Activated CD4-positive, alpha-beta memory T cell treated with anti-CD3 and anti-CD28 coated beads, Interleukin-2, amount 10 ng/mL, durations not matched to agents 7 days and 5 days (primary cell): ENCODE measurements around the gene ALMS1. TPM values are rescaled to one million over a fixed set of nuclear protein-coding genes. Genes with fewer than 3 reads are reported as not detected.
"Not testable (repeated sequence)": the region's sequence is repeated elsewhere in the genome, so short reads cannot be mapped to it uniquely, and the experiment has no call there.

Experiments
- CTCF ChIA-PET: fragments of 350-600 bp; sonication (Branson Sonifier 250); formaldehyde crosslinking; loops from one replicate; lab custom pipeline; 2021; ENCODE audit warnings: antibody characterized with exemption, inconsistent platforms; lab: Charles Lee
- POLR2A ChIA-PET: fragments of 350-600 bp; sonication (Branson Sonifier 250); formaldehyde crosslinking; loops from one replicate; lab custom pipeline; 2021; ENCODE audit warnings: antibody characterized with exemption; lab: Charles Lee
- DNase-seq: peaks from one replicate; pipeline ENCODE4 v3.0.0-alpha.2; 2020
- H3K27ac Mint-ChIP-seq: one replicate; pipeline ENCODE4 v1.8.0; 2021; ENCODE audit warnings: mild to moderate bottlenecking, mixed read lengths
- H3K27me3 Mint-ChIP-seq: one replicate; pipeline ENCODE4 v1.8.0; 2021; ENCODE audit warnings: mixed read lengths
- H3K36me3 Mint-ChIP-seq: one replicate; pipeline ENCODE4 v1.8.0; 2021; ENCODE audit warnings: low read depth, mixed read lengths
- H3K4me1 Mint-ChIP-seq: one replicate; pipeline ENCODE4 v1.8.0; 2021; ENCODE audit warnings: mixed read lengths
- H3K4me3 Mint-ChIP-seq: one replicate; pipeline ENCODE4 v1.8.0; 2021; ENCODE audit warnings: mild to moderate bottlenecking, mixed read lengths
- H3K9me3 Mint-ChIP-seq: one replicate; pipeline ENCODE4 v1.8.0; 2021; ENCODE audit warnings: mixed read lengths
- total RNA-seq, 2 experiments: library from RNA; stranded (reverse); gene quantifications; one replicate each; pipeline ENCODE4 v1.2.3, GENCODE V29; 2021

Gene ALMS1
- total RNA-seq, 2 experiments from 2014 or later: 16.1 to 20.4 TPM

DNA sequence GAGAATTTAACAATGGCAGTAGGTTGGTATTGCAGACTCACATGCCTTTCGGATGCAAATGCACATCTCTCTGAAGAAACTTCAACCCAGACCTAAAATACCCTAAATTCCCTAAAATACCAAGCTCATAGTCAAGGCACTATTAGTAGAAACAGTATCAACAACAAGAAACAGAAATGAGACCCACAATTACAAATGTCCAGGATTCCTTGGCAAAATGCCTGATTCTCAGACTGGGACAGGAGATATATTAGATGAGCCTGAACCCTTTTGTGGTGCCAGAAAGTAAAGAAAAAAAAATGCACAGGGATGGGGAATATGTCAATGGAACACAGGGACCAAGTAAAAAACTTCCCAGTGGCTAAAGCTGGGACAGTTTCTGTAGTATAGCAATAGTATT lies 179.3 kb downstream of the ALMS1 start:
- ChIA-PET CTCF (no interaction called here), POLR2A (no interaction called here)
- no peaks in the 10 kb centered on the region for H3K9me3 Mint-ChIP-seq
- H3K4me1 Mint-ChIP-seq: peaks cover 4% of the 10 kb centered on the region
- peaks cover 9% of the 10 kb centered on the region for H3K36me3 Mint-ChIP-seq
- DNase-seq: no peak
- no peak overlapping the region for H3K27ac Mint-ChIP-seq
- H3K4me3 Mint-ChIP-seq: no peak overlapping the region
- H3K27me3 Mint-ChIP-seq: no peaks in the 10 kb centered on the region

DNA sequence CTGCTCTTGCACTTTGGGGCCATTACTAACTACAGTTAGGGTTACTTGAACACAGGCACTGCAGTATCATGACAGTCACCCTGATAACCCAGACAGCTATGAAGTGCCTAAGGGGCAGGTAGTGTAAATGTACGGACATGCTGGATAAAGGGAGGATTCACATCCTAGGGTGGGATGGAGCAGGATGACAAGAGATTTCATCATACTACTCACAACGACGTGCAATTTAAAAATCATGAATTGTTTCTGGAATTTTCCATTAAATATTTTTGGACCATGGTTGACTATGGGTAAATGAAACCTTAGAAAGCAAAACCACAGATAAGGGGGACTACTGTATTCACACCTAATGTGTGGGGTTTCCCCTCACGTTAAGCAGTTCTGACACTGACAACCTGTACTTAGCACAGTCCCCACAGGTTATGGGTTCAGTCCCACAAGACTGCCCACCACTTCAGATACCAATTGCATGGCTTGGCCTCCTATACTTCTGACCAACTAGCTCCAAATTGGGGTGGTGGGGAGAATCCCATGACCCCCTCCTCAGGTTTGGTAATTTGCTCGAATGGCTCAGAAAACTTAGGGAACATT lies 180.7 kb downstream of the ALMS1 start:
- CTCF ChIA-PET: no interaction called here
- H3K4me3 Mint-ChIP-seq: no peak overlapping the region
- H3K36me3 Mint-ChIP-seq: peaks cover 3% of the 10 kb centered on the region
- H3K4me1 Mint-ChIP-seq: peaks cover 8% of the 10 kb centered on the region
- H3K9me3 Mint-ChIP-seq: no peaks in the 10 kb centered on the region
- DNase-seq: no peak
- POLR2A ChIA-PET: no interaction called here
- no peaks in the 10 kb centered on the region for H3K27me3 Mint-ChIP-seq
- H3K27ac Mint-ChIP-seq: no peak overlapping the region

DNA sequence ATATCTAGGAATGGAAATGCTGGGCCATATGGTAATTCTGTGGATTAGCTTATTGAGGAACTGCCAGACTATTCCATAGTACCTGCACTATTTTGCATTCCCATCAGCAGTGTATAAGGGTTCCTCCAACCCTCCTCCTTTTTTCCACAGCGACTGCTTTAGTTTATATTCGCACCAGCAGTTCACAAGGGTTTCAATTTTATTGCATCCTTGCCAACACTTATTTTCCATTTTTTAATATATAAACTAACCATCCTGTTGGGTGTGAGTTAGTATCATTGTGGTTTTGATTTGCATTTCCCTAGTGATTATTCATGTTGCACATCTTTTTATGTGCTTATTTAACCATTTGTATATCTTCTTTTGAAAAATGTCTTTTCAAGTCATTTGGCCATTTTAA lies 189.6 kb downstream of the ALMS1 start:
- POLR2A ChIA-PET: no interaction called here
- CTCF ChIA-PET: no interaction called here
- no peak overlapping the region for H3K27ac Mint-ChIP-seq
- no peaks in the 10 kb centered on the region for H3K27me3 Mint-ChIP-seq
- DNase-seq: no peak
- H3K36me3 Mint-ChIP-seq: peaks cover 18% of the 10 kb centered on the region
- H3K4me1 Mint-ChIP-seq: peaks cover 1% of the 10 kb centered on the region
- H3K9me3 Mint-ChIP-seq: peaks cover 8% of the 10 kb centered on the region
- no peak overlapping the region for H3K4me3 Mint-ChIP-seq

GRCh38 chr2:73582364-73582763 lies 196.7 kb downstream of the ALMS1 start:
- Mint-ChIP-seq H3K4me1 (peaks cover 4% of the 10 kb centered on the region), H3K4me3 (no peak overlapping the region), H3K27ac (no peak overlapping the region), H3K27me3 (no peaks in the 10 kb centered on the region), H3K36me3 (peaks cover 26% of the 10 kb centered on the region), H3K9me3 (peaks cover 17% of the 10 kb centered on the region)
- no peak for DNase-seq
- ChIA-PET POLR2A (no interaction called here), CTCF (no interaction called here)

DNA sequence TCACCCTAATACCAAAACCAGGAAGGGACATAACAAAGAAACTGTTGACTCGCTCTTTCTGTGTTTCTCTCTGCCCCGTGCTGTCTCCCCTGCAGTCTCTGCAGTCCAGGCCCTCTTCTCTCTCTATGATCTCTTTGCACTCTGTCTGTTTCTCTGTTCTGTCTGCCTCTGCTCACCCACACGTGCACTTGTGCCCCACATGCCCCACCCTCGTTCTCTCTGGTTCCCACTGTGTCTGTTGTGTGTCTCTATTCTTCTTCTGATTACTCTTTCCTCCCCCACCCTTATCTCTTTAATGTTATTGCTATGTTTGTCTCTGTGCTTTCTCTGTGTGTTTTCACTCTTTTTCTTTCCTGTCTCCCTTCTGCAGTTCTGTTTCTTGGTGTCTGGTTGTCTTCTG lies 202.5 kb downstream of the ALMS1 start:
- CTCF ChIA-PET: no interaction called here
- H3K27me3 Mint-ChIP-seq: no peaks in the 10 kb centered on the region
- no peak overlapping the region for H3K4me3 Mint-ChIP-seq
- peaks cover 6% of the 10 kb centered on the region for H3K9me3 Mint-ChIP-seq
- no peak overlapping the region for H3K27ac Mint-ChIP-seq
- POLR2A ChIA-PET: no interaction called here
- peaks cover 6% of the 10 kb centered on the region for H3K36me3 Mint-ChIP-seq
- peaks cover 3% of the 10 kb centered on the region for H3K4me1 Mint-ChIP-seq
- no peak for DNase-seq

DNA sequence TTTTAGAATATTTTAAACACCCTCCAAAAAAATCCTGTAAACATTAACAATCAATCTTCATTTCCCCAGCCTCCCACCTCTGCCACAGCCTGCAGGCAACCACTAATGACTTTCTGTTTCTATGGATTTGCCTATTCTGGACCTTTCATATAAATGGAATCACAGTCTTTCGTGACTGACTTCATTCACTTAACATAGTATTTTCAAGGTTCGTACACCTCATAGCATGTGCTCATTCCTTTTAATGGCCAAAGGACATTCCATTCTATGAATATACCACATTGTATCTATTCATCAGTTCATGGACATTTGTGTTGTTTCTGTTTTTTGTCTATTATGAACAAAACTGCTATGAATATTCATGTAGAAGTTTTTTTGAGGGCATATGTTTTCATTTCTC lies 208.0 kb downstream of the ALMS1 start:
- Mint-ChIP-seq H3K36me3 (peaks cover 10% of the 10 kb centered on the region), H3K27me3 (no peaks in the 10 kb centered on the region), H3K27ac (no peak overlapping the region), H3K4me1 (no peaks in the 10 kb centered on the region), H3K9me3 (no peaks in the 10 kb centered on the region), H3K4me3 (no peak overlapping the region)
- POLR2A ChIA-PET: no interaction called here
- DNase-seq: no peak
- CTCF ChIA-PET: no interaction called here

- no peak for DNase-seq
- ChIA-PET POLR2A (no interaction called here), CTCF (no interaction called here)
- H3K4me1 Mint-ChIP-seq: no peaks in the 10 kb centered on the region
- H3K9me3 Mint-ChIP-seq: no peaks in the 10 kb centered on the region
- no peaks in the 10 kb centered on the region for H3K27me3 Mint-ChIP-seq
- no peak overlapping the region for H3K4me3 Mint-ChIP-seq
- peaks cover 10% of the 10 kb centered on the region for H3K36me3 Mint-ChIP-seq
- no peak overlapping the region for H3K27ac Mint-ChIP-seq
Observed at GRCh38 chr2:73594251-73594650, 208.6 kb downstream of the ALMS1 start.

DNA sequence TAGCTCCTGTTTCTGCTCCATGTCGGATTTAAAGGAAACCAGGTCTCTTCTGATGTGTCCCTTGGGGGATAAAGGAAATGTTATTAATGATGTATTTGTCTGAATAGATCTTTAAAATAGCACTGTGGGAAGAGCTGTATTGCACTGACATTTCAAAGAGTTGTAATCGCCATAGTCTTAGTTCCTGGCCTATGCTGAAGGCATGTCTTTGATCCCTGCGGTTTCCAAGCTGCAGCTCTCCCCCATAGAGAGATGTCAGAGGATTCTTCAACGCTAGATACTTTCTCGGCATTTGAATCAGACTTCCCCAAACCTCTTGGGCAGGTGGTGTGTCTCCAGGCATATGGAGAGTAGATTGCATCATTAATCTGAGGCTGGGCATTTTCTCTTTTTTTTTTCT lies 216.1 kb downstream of the ALMS1 start:
- ChIA-PET CTCF (no interaction called here), POLR2A (no interaction called here)
- Mint-ChIP-seq H3K27me3 (no peaks in the 10 kb centered on the region), H3K27ac (no peak overlapping the region), H3K9me3 (no peaks in the 10 kb centered on the region), H3K4me1 (peaks cover 6% of the 10 kb centered on the region), H3K4me3 (no peak overlapping the region), H3K36me3 (peaks cover 10% of the 10 kb centered on the region)
- no peak for DNase-seq

- H3K4me1 Mint-ChIP-seq, POLR2A ChIA-PET, H3K4me3 Mint-ChIP-seq, DNase-seq, H3K27ac Mint-ChIP-seq, H3K27me3 Mint-ChIP-seq, H3K9me3 Mint-ChIP-seq: not testable (repeated sequence)
- CTCF ChIA-PET: interaction anchor here (0.6 kb wide), 1 partner anchor 27 kb away, joined by 3 read pairs; no protein-coding TSS in a partner anchor
- peaks cover 10% of the 10 kb centered on the region for H3K36me3 Mint-ChIP-seq
Observed at GRCh38 chr2:73603099-73603588, 217.5 kb downstream of the ALMS1 start.

GRCh38 chr2:73604589-73604988 lies 219.0 kb downstream of the ALMS1 start:
- H3K4me1 Mint-ChIP-seq, POLR2A ChIA-PET, H3K9me3 Mint-ChIP-seq, DNase-seq, H3K27ac Mint-ChIP-seq, CTCF ChIA-PET, H3K27me3 Mint-ChIP-seq, H3K4me3 Mint-ChIP-seq: not testable (repeated sequence)
- H3K36me3 Mint-ChIP-seq: peaks cover 10% of the 10 kb centered on the region

- ChIA-PET POLR2A (no interaction called here), CTCF (no interaction called here)
- Mint-ChIP-seq H3K9me3 (no peaks in the 10 kb centered on the region), H3K27me3 (no peaks in the 10 kb centered on the region), H3K4me3 (no peak overlapping the region), H3K27ac (no peak overlapping the region), H3K36me3 (no peaks in the 10 kb centered on the region), H3K4me1 (peaks cover 2% of the 10 kb centered on the region)
- no peak for DNase-seq
Observed at GRCh38 chr2:73610111-73610510, 224.5 kb downstream of the ALMS1 start.

- peaks cover 2% of the 10 kb centered on the region for H3K4me1 Mint-ChIP-seq
- CTCF ChIA-PET: no interaction called here
- no peak overlapping the region for H3K27ac Mint-ChIP-seq
- H3K9me3 Mint-ChIP-seq: no peaks in the 10 kb centered on the region
- no peak overlapping the region for H3K4me3 Mint-ChIP-seq
- POLR2A ChIA-PET: no interaction called here
- no peak for DNase-seq
- H3K36me3 Mint-ChIP-seq: no peaks in the 10 kb centered on the region
- no peaks in the 10 kb centered on the region for H3K27me3 Mint-ChIP-seq
Observed at GRCh38 chr2:73611193-73611592, 225.6 kb downstream of the ALMS1 start.

DNA sequence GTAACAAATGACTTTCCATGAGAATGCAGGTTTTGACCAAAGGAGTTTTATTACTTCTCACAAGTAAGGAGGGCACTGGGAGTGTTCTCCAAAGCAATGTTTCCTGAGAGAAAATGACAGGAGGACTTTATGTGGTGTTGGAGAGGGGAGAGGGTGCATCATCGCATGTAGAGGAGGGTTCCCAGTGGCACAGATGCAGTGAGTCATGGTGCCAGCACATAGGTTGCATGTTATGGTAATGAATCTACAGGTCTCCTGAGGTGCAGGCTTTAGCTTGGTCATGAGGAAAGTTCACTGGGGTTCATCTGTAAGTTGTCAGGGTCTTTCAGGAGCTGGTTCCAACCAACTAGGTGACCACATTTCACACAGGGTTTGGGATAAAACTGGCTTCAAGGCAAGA lies 226.2 kb downstream of the ALMS1 start:
- ChIA-PET CTCF (no interaction called here), POLR2A (no interaction called here)
- no peak overlapping the region for H3K27ac Mint-ChIP-seq
- H3K9me3 Mint-ChIP-seq: no peaks in the 10 kb centered on the region
- H3K4me1 Mint-ChIP-seq: peaks cover 2% of the 10 kb centered on the region
- no peaks in the 10 kb centered on the region for H3K27me3 Mint-ChIP-seq
- no peaks in the 10 kb centered on the region for H3K36me3 Mint-ChIP-seq
- no peak overlapping the region for H3K4me3 Mint-ChIP-seq
- no peak for DNase-seq

- Mint-ChIP-seq H3K27ac (no peak overlapping the region), H3K27me3 (no peaks in the 10 kb centered on the region), H3K4me1 (peaks cover 2% of the 10 kb centered on the region), H3K4me3 (no peak overlapping the region), H3K36me3 (no peaks in the 10 kb centered on the region), H3K9me3 (no peaks in the 10 kb centered on the region)
- ChIA-PET POLR2A (no interaction called here), CTCF (no interaction called here)
- no peak for DNase-seq
Observed at GRCh38 chr2:73614105-73614504, 228.5 kb downstream of the ALMS1 start.
